Suprapubic skin (tissue), 4 donors: ENCODE results near the gene ABCC5.

Experiments
- POLR2A ChIP-seq, 2 donors: fragments of 450-650 bp; IDR thresholded peaks; one replicate each; pipeline ENCODE4 v1.6.1; 2017; ENCODE audit warnings: antibody characterized with exemption in 2 of 2, mild to moderate bottlenecking in 2 of 2, moderate library complexity in 2 of 2
- POLR2AphosphoS5 ChIP-seq, 3 donors: sonication (generic); formaldehyde crosslinking; IDR thresholded peaks; one replicate each; pipeline ENCODE4 v1.6.1; 2017; ENCODE audit warnings: antibody characterized with exemption in 3 of 3
- TF ChIP-seq, protein P1 (sequence below), 2 donors: fragments of 200-600 bp in 1 of 2; fragments of 450-650 bp in 1 of 2; sonication (generic) in 1 of 2; IDR thresholded peaks; one replicate each; pipeline ENCODE4 v1.5.1; 2016 to 2019; ENCODE audit warnings: antibody characterized with exemption in 2 of 2, mild to moderate bottlenecking in 1 of 2, moderate library complexity in 1 of 2

DNA sequence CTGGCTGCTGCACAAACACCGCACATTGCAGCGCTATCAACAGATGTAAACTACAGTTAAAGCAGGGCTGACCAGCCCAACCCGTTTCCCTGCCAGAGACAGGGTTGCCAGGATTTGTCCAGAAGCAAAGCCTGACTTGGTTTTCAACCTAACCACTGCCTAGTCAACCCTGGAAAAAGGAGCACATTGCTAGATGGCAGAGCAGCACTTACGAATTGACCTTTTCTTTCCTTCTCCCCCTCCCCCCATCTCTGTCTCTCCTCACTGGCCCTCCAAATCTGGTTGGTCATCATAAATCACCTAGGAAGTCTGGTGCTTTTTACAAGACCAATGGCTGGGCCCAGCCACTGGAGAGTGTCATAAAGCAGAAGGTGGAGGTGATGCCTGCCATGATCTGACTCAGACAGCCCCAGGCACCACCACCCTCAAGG, 51.3 kb downstream of the ABCC5 start:
- TF ChIP-seq, protein P1, sequence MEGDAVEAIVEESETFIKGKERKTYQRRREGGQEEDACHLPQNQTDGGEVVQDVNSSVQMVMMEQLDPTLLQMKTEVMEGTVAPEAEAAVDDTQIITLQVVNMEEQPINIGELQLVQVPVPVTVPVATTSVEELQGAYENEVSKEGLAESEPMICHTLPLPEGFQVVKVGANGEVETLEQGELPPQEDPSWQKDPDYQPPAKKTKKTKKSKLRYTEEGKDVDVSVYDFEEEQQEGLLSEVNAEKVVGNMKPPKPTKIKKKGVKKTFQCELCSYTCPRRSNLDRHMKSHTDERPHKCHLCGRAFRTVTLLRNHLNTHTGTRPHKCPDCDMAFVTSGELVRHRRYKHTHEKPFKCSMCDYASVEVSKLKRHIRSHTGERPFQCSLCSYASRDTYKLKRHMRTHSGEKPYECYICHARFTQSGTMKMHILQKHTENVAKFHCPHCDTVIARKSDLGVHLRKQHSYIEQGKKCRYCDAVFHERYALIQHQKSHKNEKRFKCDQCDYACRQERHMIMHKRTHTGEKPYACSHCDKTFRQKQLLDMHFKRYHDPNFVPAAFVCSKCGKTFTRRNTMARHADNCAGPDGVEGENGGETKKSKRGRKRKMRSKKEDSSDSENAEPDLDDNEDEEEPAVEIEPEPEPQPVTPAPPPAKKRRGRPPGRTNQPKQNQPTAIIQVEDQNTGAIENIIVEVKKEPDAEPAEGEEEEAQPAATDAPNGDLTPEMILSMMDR (IDR thresholded peaks at IDR 0.05) = no peak
- TF ChIP-seq POLR2AphosphoS5 (IDR thresholded peaks at IDR 0.05) = no peak
- TF ChIP-seq POLR2A (IDR thresholded peaks at IDR 0.05) = no peak
